ENCODE data around the gene NUDT14.

NUDT14 gene

GRCh38 chr14:105172476-105172875 is 8.6 kb downstream of the NUDT14 start:
- no peak for DNase-seq

DNA sequence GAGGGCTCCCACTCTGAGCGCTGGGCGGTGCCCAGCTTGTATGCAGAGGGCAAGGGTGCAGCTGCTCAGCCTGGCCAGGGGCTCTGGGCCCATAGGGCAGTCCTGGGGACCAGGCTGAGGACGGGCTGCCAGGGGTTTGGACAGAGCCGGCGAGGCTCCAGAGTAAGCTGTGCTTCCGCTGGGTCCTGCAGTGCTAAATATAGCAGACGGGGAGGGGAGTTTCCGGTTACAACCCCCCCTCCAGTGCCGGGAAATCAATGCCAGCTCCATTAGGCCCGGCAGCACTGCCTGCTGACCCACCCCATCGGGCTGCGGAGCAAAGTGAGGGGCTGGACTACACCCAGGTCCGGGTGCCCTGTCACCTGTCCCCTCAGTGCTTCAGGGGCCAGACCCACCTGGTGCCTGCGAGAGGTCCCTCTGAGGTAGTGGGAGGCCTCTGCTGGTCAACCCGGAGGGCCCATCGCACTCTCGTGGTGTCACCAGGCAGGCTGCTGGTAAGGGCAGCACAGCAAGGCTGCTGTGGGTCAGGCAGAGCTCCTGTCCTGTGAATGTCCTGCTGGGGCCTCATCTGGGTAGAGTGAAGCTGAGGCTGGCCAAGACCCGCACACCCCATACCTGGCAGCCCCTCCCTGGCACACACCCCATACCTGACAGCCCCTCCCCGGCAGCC is 10.0 kb downstream of the NUDT14 start:
- DNase-seq = no peak

GRCh38 chr14:105169776-105170655 is 11.1 kb downstream of the NUDT14 start:
- DNase-seq = no peak

DNA sequence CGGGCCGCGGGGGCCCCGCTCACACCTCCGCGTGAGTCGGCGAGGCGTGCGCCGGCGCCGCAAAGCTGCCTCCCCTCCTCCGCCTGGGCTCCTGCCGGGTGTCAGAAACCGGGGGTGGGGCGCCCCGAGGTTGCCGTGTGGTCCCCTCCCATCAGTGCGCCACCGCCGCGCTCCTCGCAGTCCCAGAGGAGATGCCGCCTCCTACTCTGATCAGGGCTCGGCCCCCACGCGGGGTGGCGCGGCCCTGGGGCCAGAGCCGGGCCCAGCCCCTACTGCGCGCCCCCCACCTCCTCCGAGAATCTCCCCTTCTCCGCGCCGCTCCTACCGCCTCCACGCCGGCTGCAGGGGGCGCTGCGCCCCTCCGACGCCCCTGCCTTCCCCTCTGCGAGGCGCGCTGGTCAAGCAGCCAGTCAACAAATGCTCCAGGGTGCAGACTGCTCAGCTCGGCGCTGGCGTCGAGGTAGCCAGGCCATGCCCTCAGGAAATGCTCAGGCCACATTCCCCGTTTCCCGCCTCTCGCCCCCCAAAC is 12.1 kb downstream of the NUDT14 start:
- DNase-seq = peak; percentile 32

DNA sequence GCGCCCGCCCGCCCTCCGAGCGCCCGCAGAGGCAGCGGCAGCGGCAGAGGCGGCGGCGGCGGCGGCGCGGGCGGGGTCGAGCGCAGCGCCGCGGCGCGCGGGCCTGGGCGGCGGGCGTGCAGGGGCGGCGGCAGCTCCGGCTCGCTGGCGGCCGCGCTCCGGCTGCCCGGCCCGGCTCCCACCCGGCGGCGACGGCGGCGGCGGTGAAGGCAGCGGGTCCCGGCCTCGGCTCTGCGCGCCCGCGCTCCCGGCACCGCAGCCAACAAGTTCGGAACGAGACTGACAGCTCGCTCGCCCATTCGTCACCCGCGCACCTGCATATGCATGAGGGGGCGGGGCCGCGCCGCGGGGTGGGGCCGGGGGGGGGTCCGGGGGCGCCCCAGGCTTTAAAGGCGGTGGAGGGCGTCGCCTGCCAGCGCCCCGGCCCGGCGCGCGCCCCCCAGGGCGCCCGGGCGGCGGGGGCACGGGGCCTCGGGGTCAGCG is 12.6 kb downstream of the NUDT14 start, which contains the start of gene JAG2:
Gene JAG2 (minus strand): TSS at position 281 of the 483 bp plus-strand sequence. CDS start 356 bp downstream, outside the sequence.
- peak; percentile 60 for DNase-seq

DNA sequence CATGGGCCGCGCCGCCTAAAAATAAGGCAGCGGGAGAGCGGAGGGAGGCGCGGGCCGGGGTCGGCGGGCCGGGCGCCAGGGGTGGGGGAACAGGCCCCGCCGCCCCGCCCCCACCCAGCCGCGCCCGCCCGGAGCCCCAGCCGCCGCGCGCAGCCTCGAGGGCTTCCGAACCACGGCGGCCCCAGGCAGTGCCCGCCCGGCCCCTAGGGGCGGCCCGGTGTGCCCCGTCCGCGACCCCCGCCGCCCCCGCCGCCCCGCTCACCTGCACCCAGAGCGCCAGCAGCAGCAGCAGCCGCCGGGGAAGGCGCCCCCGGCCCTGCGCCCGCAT is 13.1 kb downstream of the NUDT14 start:
- DNase-seq = no peak

- no peak for DNase-seq
Observed at GRCh38 chr14:105167303-105168092, 13.6 kb downstream of the NUDT14 start.

- DNase-seq = no peak
Observed at GRCh38 chr14:105166571-105167302, 14.4 kb downstream of the NUDT14 start.

DNA sequence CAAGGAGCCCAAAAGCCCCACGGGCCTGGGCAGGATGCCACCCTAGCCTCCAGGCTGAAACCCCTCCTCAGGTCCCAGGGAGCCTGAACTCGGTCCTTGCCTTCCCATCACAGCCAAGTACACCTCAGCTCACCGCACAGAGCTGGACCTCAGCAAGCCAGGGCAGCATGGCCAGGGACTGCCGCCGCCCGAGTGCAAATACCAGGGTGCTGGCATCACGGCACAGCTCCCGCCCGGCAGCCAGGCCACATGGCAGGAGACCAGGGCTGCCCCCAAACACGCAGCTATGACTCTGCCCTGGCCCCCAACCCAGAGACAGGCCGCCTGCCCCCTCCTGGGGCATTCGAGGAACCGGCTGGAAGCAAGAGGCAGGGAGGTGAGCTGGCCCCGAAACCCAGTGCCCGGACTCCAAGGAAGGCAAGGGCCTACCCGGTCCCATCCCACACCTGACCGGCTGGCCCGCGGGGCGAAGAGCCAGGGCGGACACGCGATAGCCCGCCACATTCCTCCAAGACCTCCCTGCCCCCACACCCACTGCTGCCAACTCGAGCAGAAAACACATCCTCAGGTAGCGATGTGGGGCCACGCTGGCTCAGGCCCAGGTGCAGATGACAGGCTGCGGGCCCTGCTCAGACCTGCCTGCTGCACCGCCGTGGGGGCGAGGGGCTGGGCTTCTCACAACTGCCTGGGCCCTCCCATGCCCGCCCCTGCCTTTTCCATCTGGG is 15.2 kb downstream of the NUDT14 start:
- no peak for DNase-seq

DNA sequence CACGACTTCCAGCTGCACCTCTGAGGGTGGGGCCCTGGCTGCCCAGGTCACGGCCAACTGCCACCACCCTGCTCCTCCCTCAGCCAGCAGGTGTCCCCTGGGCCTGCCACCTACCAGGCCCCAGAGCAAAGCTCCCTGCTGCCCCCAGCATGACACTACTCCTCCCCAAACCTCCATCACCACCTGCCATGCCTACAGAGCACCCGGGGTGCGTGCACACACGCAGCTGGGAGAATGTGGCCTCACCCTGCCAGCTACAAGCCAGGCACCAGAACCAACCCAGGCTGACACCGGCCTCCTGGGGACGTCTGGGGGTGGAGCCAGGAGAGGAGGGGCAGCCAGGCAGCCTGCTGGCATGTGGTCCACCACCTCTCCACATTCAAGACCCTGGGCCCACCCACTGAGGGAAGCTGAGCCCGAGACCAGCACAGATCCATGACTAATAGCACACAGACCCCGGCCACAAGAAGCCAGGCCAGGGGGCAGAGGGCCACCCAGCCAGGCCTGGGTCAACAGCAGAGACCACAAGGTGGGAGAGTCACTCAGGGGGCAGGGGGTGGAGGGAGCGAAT is 15.9 kb downstream of the NUDT14 start:
- DNase-seq = no peak

DNA sequence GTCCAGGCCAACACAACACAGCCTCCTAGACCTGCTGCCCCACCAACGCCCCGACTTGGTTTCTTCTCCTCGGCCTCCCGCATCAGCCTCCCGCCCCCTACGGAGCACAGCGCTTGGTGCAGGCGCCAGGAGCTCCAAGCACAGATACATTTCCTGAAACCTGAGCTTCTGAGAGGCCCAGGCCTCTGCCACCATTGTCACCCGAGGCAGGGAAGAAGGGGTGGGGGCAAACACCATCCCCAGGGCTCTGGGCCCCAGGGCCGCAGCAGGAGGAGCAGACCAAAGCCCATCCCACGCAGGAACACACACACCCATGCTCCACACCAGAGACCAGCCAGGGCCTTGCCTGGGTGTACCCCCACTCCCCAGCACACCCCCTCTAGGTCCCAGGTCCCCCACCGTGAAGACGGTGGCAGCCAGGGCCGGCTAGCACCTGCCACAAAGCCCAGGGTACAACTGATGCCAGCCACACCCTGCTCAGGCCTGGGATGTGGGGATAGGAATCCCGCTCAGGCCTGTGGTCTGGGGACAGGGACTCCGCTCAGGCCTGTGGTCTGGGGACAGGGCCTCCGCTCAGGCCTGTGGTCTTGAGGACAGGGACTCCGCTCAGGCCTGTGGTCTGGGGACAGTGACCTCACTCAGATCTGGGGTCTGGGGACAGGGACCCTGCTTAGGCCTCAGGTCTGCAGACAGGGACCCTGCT is 17.9 kb downstream of the NUDT14 start:
- no peak for DNase-seq

DNA sequence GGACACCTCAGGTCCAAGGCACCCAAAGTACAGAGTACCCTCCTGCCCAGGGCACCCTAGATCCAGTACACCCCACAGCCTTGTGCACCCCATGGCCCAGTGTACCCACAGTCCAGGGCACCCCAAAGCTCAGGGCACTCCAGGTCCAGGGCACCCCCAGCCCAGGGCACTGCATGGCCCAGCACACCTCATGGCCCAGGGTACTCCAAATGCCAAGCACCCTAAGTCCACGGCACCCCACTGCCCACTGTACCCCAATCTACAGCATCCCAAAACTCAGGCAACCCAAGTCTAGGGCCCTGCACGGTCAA is 18.5 kb downstream of the NUDT14 start:
- DNase-seq = no peak

- DNase-seq = no peak
Observed at GRCh38 chr14:105161964-105162668, 19.0 kb downstream of the NUDT14 start.

DNA sequence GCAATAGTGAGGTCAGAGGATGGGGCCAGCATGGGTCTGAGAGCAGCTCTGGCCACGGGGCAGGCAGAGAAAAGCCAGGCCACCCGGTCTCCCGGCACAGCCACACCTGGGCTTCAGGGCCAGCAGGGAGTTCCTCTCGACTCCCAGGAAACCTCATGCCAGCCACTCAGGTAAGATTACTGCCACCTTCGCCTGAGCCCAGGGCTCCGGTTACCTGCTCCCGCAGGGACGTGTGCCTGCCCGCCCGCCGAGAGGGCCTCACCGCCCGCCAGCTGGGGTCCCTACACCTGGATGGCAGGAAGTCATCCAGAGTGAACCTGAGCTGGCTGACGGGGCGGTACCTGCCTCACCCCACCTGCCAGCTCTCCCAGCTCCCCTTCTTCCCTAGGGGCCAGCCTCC is 19.8 kb downstream of the NUDT14 start:
- DNase-seq = no peak

DNA sequence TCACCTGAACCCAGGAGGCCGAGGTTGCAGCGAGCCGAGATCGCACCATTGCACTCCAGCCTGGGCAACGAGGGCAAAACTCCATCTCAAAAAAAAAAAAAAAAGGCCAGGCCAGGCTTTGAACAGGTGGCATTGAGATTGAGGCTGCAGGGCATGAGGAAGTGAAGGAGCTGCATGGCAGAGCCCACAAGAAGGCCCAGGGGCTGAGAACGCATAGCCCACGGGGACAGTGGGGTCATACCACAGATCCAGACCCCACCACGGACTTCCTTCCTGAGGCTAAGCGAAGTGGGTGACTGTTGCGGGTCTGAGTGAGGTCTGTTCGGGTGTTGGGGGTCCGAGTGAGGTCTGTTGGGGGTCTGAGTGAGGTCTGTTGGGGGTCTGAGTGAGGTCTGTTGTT is 20.3 kb downstream of the NUDT14 start:
- no peak for DNase-seq

- DNase-seq = no peak
Observed at GRCh38 chr14:105159344-105159743, 21.8 kb downstream of the NUDT14 start.

DNA sequence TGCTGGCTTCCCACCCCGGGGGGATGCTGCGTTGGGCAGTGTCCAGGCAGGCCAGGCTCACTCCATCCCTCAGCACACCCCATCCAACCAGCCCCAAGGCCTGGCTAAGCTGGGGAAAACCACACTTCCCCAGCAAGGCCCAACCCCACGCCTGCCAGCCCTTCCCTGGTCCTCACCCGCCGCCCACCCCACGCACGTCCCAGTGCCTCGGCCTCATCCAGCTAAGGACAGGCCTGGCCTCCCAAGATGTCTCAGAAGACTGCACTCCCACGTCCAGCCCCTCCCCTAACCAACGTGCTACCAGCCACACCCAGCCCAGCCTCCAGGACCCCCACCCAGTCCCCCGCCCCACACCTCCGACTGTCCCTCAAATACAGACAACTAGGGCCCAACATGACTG is 22.3 kb downstream of the NUDT14 start:
- DNase-seq = no peak

DNA sequence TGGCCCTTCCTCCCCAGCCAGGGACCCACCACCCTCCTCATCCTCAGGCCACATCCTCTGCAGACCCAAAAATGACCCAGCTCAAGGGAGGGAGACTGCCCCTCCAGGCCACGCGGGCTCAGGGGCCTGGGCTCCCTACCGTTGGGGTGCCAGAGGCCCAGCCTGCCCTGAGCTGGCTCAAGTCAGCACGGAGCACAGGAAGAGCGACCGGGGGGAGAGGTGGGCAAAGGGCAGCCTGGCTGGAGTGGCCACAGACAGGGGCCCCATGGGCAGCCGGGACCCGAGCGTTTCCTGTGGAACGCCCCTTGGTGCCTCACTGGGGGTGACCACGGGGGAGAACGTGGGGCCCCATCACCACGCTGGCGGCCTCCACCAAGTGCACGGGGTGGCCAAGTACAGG is 23.2 kb downstream of the NUDT14 start:
- no peak for DNase-seq

- no peak for DNase-seq
Observed at GRCh38 chr14:105156414-105157375, 24.4 kb downstream of the NUDT14 start.
